Liver (tissue), 9 donors: ENCODE measurements around the gene JAK1. TPM values are rescaled to one million over a fixed set of nuclear protein-coding genes. Genes with fewer than 3 reads are reported as not detected.

Experiments
- DNase-seq: peaks from one replicate; pipeline ENCODE4 v3.0.0-alpha.2; 2017; ENCODE audit warnings: low spot score
- H3K27ac ChIP-seq, 2 donors: one replicate each; pipeline ENCODE4 v1.7.0; 2013; ENCODE audit warnings: inconsistent platforms in 2 of 2, low read length in 2 of 2, control low read depth in 1 of 2, low read depth in 1 of 2, mild to moderate bottlenecking in 1 of 2
- H3K27me3 ChIP-seq, 4 donors: one replicate each; pipeline versions ENCODE4 v1.6.1 to v1.7.0; 2013; ENCODE audit warnings: low read length in 3 of 4, inconsistent platforms in 1 of 4, mild to moderate bottlenecking in 1 of 4, moderate library complexity in 1 of 4; ENCODE audit not compliant: control insufficient read depth in 4 of 4, insufficient read depth in 4 of 4
- H3K36me3 ChIP-seq, 4 donors: one replicate each; pipeline versions ENCODE4 v1.6.1 to v1.7.0; 2013; ENCODE audit warnings: low read length in 3 of 4, mild to moderate bottlenecking in 3 of 4, low read depth in 1 of 4, moderate library complexity in 1 of 4; ENCODE audit not compliant: control insufficient read depth in 4 of 4, insufficient read depth in 3 of 4
- H3K4me1 ChIP-seq, 4 donors: one replicate each; pipeline versions ENCODE4 v1.6.1 to v1.7.0; 2013; ENCODE audit warnings: low read length in 3 of 4, mild to moderate bottlenecking in 3 of 4, moderate library complexity in 1 of 4; ENCODE audit not compliant: control insufficient read depth in 4 of 4, insufficient read depth in 4 of 4
- H3K4me3 ChIP-seq, 3 donors: one replicate each; pipeline versions ENCODE4 v1.6.1 to v1.7.0; 2013; ENCODE audit warnings: low read length in 3 of 3, control low read depth in 1 of 3, low read depth in 1 of 3, mild to moderate bottlenecking in 1 of 3
- H3K9ac ChIP-seq, 2 donors: one replicate each; pipeline ENCODE4 v1.7.0; 2013; ENCODE audit warnings: low read length in 2 of 2, mild to moderate bottlenecking in 2 of 2, moderate library complexity in 2 of 2, control low read depth in 1 of 2, low read depth in 1 of 2
- H3K9me3 ChIP-seq, 4 donors: one replicate each; pipeline versions ENCODE4 v1.6.1 to v1.7.0; 2013; ENCODE audit warnings: low read length in 3 of 4; ENCODE audit not compliant: control insufficient read depth in 4 of 4
- ATF3 ChIP-seq: IDR thresholded peaks from 2 replicates; pipeline ENCODE4 v1.6.1; 2016; ENCODE audit warnings: antibody characterized with exemption
- CTCF ChIP-seq: fragments of 150-350 bp; IDR thresholded peaks from 2 replicates; pipeline ENCODE4 v1.5.1; 2017; ENCODE audit warnings: improper control_type of control experiment, low read depth, low read length; ENCODE audit not compliant: missing input control
- EGR1 ChIP-seq, 2 donors: IDR thresholded peaks; 2 replicates each; pipeline ENCODE4 v1.6.1; 2016 to 2018; ENCODE audit warnings: antibody characterized with exemption in 2 of 2, low read depth in 2 of 2
- FOXA1 ChIP-seq: IDR thresholded peaks from 2 replicates; pipeline ENCODE4 v1.6.1; 2016; ENCODE audit warnings: antibody characterized with exemption
- FOXA2 ChIP-seq: IDR thresholded peaks from 2 replicates; pipeline ENCODE4 v1.6.1; 2016; ENCODE audit warnings: antibody characterized with exemption
- GABPA ChIP-seq, 2 donors: IDR thresholded peaks in 1 of 2; conservative IDR thresholded peaks in 1 of 2; 2 replicates each; pipeline ENCODE4 v1.6.1; 2016; ENCODE audit warnings: antibody characterized with exemption in 2 of 2, mild to moderate bottlenecking in 1 of 2, moderate library complexity in 1 of 2
- HNF4A ChIP-seq, 2 donors: conservative IDR thresholded peaks; 2 replicates each; pipeline ENCODE4 v1.6.1; 2016; ENCODE audit warnings: antibody characterized with exemption in 2 of 2, mild to moderate bottlenecking in 2 of 2
- HNF4G ChIP-seq: IDR thresholded peaks from 2 replicates; pipeline ENCODE4 v1.6.1; 2016; ENCODE audit warnings: antibody characterized with exemption
- JUND ChIP-seq, 2 donors: IDR thresholded peaks; 2 replicates each; pipeline ENCODE4 v1.6.1; 2016; ENCODE audit warnings: antibody characterized with exemption in 2 of 2
- MAX ChIP-seq: IDR thresholded peaks from 2 replicates; pipeline ENCODE4 v1.6.1; 2016; ENCODE audit warnings: antibody characterized with exemption
- NR2F2 ChIP-seq: IDR thresholded peaks from 2 replicates; pipeline ENCODE4 v1.6.1; 2016; ENCODE audit warnings: antibody characterized with exemption
- RAD21 ChIP-seq, 2 donors: IDR thresholded peaks; 2 replicates each; pipeline ENCODE4 v1.6.1; 2016; ENCODE audit warnings: antibody characterized with exemption in 2 of 2, mild to moderate bottlenecking in 2 of 2
- REST ChIP-seq: IDR thresholded peaks from 2 replicates; pipeline ENCODE4 v1.6.1; 2016; ENCODE audit warnings: antibody characterized with exemption, mild to moderate bottlenecking
- RXRA ChIP-seq, 2 donors: IDR thresholded peaks; 2 replicates each; pipeline ENCODE4 v1.6.1; 2017 to 2018; ENCODE audit warnings: antibody characterized with exemption in 2 of 2, mild to moderate bottlenecking in 1 of 2
- SP1 ChIP-seq: IDR thresholded peaks from 2 replicates; pipeline ENCODE4 v1.6.1; 2018; ENCODE audit warnings: antibody characterized with exemption, mild to moderate bottlenecking
- TAF1 ChIP-seq: conservative IDR thresholded peaks from 2 replicates; pipeline ENCODE4 v1.6.1; 2016; ENCODE audit warnings: antibody characterized with exemption, mild to moderate bottlenecking
- YY1 ChIP-seq: IDR thresholded peaks from 2 replicates; pipeline ENCODE4 v1.6.1; 2016; ENCODE audit warnings: antibody characterized with exemption, mild to moderate bottlenecking
- ZBTB33 ChIP-seq: IDR thresholded peaks from 2 replicates; pipeline ENCODE4 v1.6.1; 2016; ENCODE audit warnings: antibody characterized with exemption
- WGBS: extraction: QIAGEN DNeasy Blood & Tissue Kit; methylation state at CpG from one replicate; pipeline ENCODE4 v1.1.7; 2013; 5-methylcytosine and 5-hydroxymethylcytosine counted together
- polyA plus RNA-seq, 2 donors: library from polyadenylated mRNA; stranded (reverse) in 1 of 2; unstranded in 1 of 2; fragments of 200-250 nt in 1 of 2; fragments of >200 nt in 1 of 2; fragmentation: Nextera tagmentation in 1 of 2; extraction: Ambion mirVana in 1 of 2; gene quantifications; one replicate each; pipeline versions ENCODE4 v1.2.1 to v1.2.3, GENCODE V29; 2013 to 2015
- total RNA-seq, 2 donors: library from RNA; depleted of rRNA; stranded (reverse); fragments of >200 nt; gene quantifications; one replicate each; pipeline ENCODE4 v1.2.3, GENCODE V29; 2014
- donor health status: healthy.
- donor health status: healthy.
- donor health status: healthy.
- donor health status: healthy.
- donor health status: healthy.

JAK1 gene
- total and polyA plus RNA-seq, 4 donors: 24.1 to 68.6 (median 34.5) TPM

- Histone ChIP-seq H3K4me1 (peaks cover 10 to 32% (median 19%) of the 10 kb centered on the region in 4 donors), H3K36me3 (no peaks in the 10 kb centered on the region), H3K9me3 (no peaks in the 10 kb centered on the region), H3K27me3 (no peaks in the 10 kb centered on the region), H3K9ac (no peak overlapping the region), H3K27ac (no peak overlapping the region), H3K4me3 (no peak overlapping the region)
- DNase-seq: no peak
- TF ChIP-seq YY1 (no peak), HNF4A (conservative IDR thresholded peaks at IDR 0.05) (no peak), HNF4G (no peak), SP1 (no peak)
- 66% methylated on average over 2 of the region's 2 CpGs for WGBS
Measured at GRCh38 chr1:64938991-64939390, 27.4 kb downstream of the JAK1 start.

GRCh38 chr1:64936956-64937355, 29.4 kb downstream of the JAK1 start:
- TF ChIP-seq HNF4A (conservative IDR thresholded peaks at IDR 0.05) (peak; percentile 57 to 63), RXRA (IDR thresholded peaks at IDR 0.05) (peak; percentile 43 to 52), EGR1 (IDR thresholded peaks at IDR 0.05; ENCODE audit: low read depth in 2 of 2) (peak in 1 of 2 donors; percentile 25), MAX (peak; percentile 84), RAD21 (IDR thresholded peaks at IDR 0.05) (peak; percentile 33 to 55), YY1 (peak; percentile 76), SP1 (peak; percentile 22), FOXA2 (no peak), JUND (IDR thresholded peaks at IDR 0.05) (no peak), NR2F2 (no peak), GABPA (IDR thresholded peaks at IDR 0.05 in 1 of 2, conservative IDR thresholded peaks at IDR 0.05 in 1 of 2) (no peak), CTCF (no peak)
- H3K4me1 ChIP-seq: peaks cover 13 to 46% (median 26%) of the 10 kb centered on the region in 4 donors
- WGBS: 62% methylated on average over 1 of the region's 1 CpG
- no peaks in the 10 kb centered on the region for H3K36me3 ChIP-seq
- DNase-seq: no peak
- no peak overlapping the region for H3K9ac ChIP-seq
- no peak overlapping the region for H3K4me3 ChIP-seq
- H3K27ac ChIP-seq: peak overlapping the region; percentile 14 to 57
- no peaks in the 10 kb centered on the region for H3K9me3 ChIP-seq
- no peaks in the 10 kb centered on the region for H3K27me3 ChIP-seq

GRCh38 chr1:64935551-64936155, 30.7 kb downstream of the JAK1 start:
- Histone ChIP-seq H3K27ac (peak overlapping the region in 1 of 2 donors; percentile 22), H3K4me1 (peaks cover 13 to 43% (median 26%) of the 10 kb centered on the region in 4 donors), H3K36me3 (no peaks in the 10 kb centered on the region), H3K9ac (no peak overlapping the region), H3K27me3 (no peaks in the 10 kb centered on the region), H3K4me3 (no peak overlapping the region), H3K9me3 (no peaks in the 10 kb centered on the region)
- no peak for DNase-seq
- no peak for TF ChIP-seq JUND (IDR thresholded peaks at IDR 0.05)
- TF ChIP-seq GABPA (IDR thresholded peaks at IDR 0.05 in 1 of 2, conservative IDR thresholded peaks at IDR 0.05 in 1 of 2): no peak
- TF ChIP-seq HNF4A (conservative IDR thresholded peaks at IDR 0.05): no peak
- TF ChIP-seq SP1: no peak
- TF ChIP-seq RAD21 (IDR thresholded peaks at IDR 0.05): no peak
- TF ChIP-seq FOXA1: no peak
- no peak for TF ChIP-seq YY1
- no peak for TF ChIP-seq MAX
- no peak for TF ChIP-seq NR2F2
- TF ChIP-seq REST: no peak
- TF ChIP-seq TAF1: no peak
- TF ChIP-seq ATF3: no peak
- no peak for TF ChIP-seq RXRA (IDR thresholded peaks at IDR 0.05)
- TF ChIP-seq ZBTB33: no peak
- WGBS: 73% methylated on average over 9 of the region's 9 CpGs
